WERI-Rb-1 (cell line): ENCODE measurements around the gene ARL16.

Experiments
- DNase-seq: peaks from one replicate; pipeline ENCODE4 v3.0.0-alpha.2; 2020
- H3K27ac ChIP-seq: fragments of 250-450 bp; sonication (Bioruptor Pico); 2 replicates; pipeline ENCODE4 v1.5.1; 2020; ENCODE audit warnings: mild to moderate bottlenecking, moderate library complexity
- H3K27me3 ChIP-seq: fragments of 250-450 bp; sonication (Bioruptor Pico); 2 replicates; pipeline ENCODE4 v1.5.1; 2021; ENCODE audit warnings: mild to moderate bottlenecking, low read depth, moderate library complexity; ENCODE audit not compliant: insufficient read depth, severe bottlenecking
- H3K36me3 ChIP-seq: fragments of 250-450 bp; sonication (Bioruptor Pico); 2 replicates; pipeline ENCODE4 v1.5.1; 2020; ENCODE audit warnings: mild to moderate bottlenecking, moderate library complexity
- H3K4me3 ChIP-seq: 2 replicates; pipeline ENCODE4 v1.5.1; 2011; ENCODE audit warnings: low read depth, mild to moderate bottlenecking, control low read depth, low read length
- H3K9me3 ChIP-seq: fragments of 250-450 bp; sonication (Bioruptor Pico); 2 replicates; pipeline ENCODE4 v1.5.1; 2021; ENCODE audit warnings: mild to moderate bottlenecking, moderate library complexity; ENCODE audit not compliant: severe bottlenecking
- CTCF ChIP-seq: IDR thresholded peaks from 2 replicates; pipeline ENCODE4 v1.5.1; 2011; ENCODE audit warnings: low read depth, mild to moderate bottlenecking, control low read depth, inconsistent platforms, low read length

ARL16 gene

GRCh38 chr17:81640011-81640410, 43.6 kb downstream of the ARL16 start:
- no peak overlapping the region for H3K4me3 ChIP-seq
- H3K9me3 ChIP-seq = no peaks in the 10 kb centered on the region
- no peaks in the 10 kb centered on the region for H3K27me3 ChIP-seq
- TF ChIP-seq CTCF = no peak
- H3K36me3 ChIP-seq = peaks cover 7% of the 10 kb centered on the region
- H3K27ac ChIP-seq = no peak overlapping the region
- DNase-seq = no peak

- no peak for DNase-seq
Measured at GRCh38 chr17:81638683-81639082, 44.9 kb downstream of the ARL16 start.

GRCh38 chr17:81636505-81637288, 46.9 kb downstream of the ARL16 start, which contains the start of the genes NPLOC4 and TSPAN10:
TSS of gene NPLOC4 (minus strand) at chr17:81637112. CDS start at chr17:81636930, 182 bp downstream.
TSS of gene TSPAN10 (plus strand) at chr17:81637196. CDS start at chr17:81642413, 5,217 bp downstream.
- Histone ChIP-seq H3K9me3 (no peaks in the 10 kb centered on the region), H3K27me3 (no peaks in the 10 kb centered on the region), H3K27ac (peak within 1 kb of the TSS; percentile 93), H3K36me3 (peaks cover 36% of the 10 kb centered on the region), H3K4me3 (peak within 1 kb of the TSS; percentile 87)
- no peak for TF ChIP-seq CTCF
- peak; percentile 91 for DNase-seq

More at GRCh38 chr17:81638683-81639082, 44.9 kb downstream of the ARL16 start:
- Histone ChIP-seq H3K9me3 (no peaks in the 10 kb centered on the region), H3K4me3 (no peak overlapping the region), H3K36me3 (peaks cover 19% of the 10 kb centered on the region), H3K27me3 (no peaks in the 10 kb centered on the region), H3K27ac (no peak overlapping the region)
- TF ChIP-seq CTCF = no peak

GRCh38 chr17:81635973-81636504, 47.6 kb downstream of the ARL16 start:
- Histone ChIP-seq H3K27ac (peak overlapping the region; percentile 93), H3K9me3 (no peaks in the 10 kb centered on the region), H3K27me3 (no peaks in the 10 kb centered on the region), H3K4me3 (peak overlapping the region; percentile 87), H3K36me3 (peaks cover 40% of the 10 kb centered on the region)
- TF ChIP-seq CTCF = no peak
- DNase-seq = no peak

GRCh38 chr17:81635431-81635830, 48.2 kb downstream of the ARL16 start:
- Histone ChIP-seq H3K4me3 (no peak overlapping the region), H3K27ac (peak overlapping the region; percentile 93; the same call in 1 of the 2 replicates), H3K9me3 (no peaks in the 10 kb centered on the region), H3K36me3 (peaks cover 46% of the 10 kb centered on the region), H3K27me3 (no peaks in the 10 kb centered on the region)
- DNase-seq = no peak
- TF ChIP-seq CTCF = no peak
